Psoas muscle (tissue), 8 donors: ENCODE data around the gene CD27. TPM values are rescaled to one million over a fixed set of nuclear protein-coding genes. Genes with fewer than 3 reads are reported as not detected.

Experiments
- ATAC-seq, 4 donors: fragments of 200-7000 bp; cut with Tn5 transposase; one replicate each; pipeline ENCODE4 v1.9.1; 2020; ENCODE audit warnings: moderate library complexity in 3 of 4, mild to moderate bottlenecking in 2 of 4
- DNase-seq, 2 donors: peaks; one replicate each; pipeline ENCODE4 v3.0.0-alpha.2; 2020
- H3K27ac ChIP-seq: fragments of 200-600 bp; one replicate; pipeline ENCODE4 v1.8.0; 2022
- H3K27me3 ChIP-seq, 3 donors: fragments of 200-600 bp in 1 of 3; one replicate each; pipeline versions ENCODE4 v1.6.1 to v1.8.0; 2013 to 2022; ENCODE audit warnings: low read length in 2 of 3, mild to moderate bottlenecking in 2 of 3, moderate library complexity in 1 of 3; ENCODE audit not compliant: insufficient read depth in 3 of 3
- H3K36me3 ChIP-seq, 2 donors: fragments of 200-600 bp in 1 of 2; one replicate each; pipeline versions ENCODE4 v1.6.1 to v1.8.0; 2013 to 2022; ENCODE audit warnings: low read depth in 1 of 2, mild to moderate bottlenecking in 1 of 2, moderate library complexity in 1 of 2; ENCODE audit not compliant: insufficient read depth in 1 of 2
- H3K4me1 ChIP-seq: fragments of 200-600 bp; one replicate; pipeline ENCODE4 v1.8.0; 2022
- H3K4me3 ChIP-seq: fragments of 200-600 bp; one replicate; pipeline ENCODE4 v1.8.0; 2022; ENCODE audit warnings: mild to moderate bottlenecking
- H3K9me3 ChIP-seq: fragments of 200-600 bp; one replicate; pipeline ENCODE4 v1.8.0; 2022
- WGBS, 3 donors: extraction: QIAGEN DNeasy Blood & Tissue Kit; methylation state at CpG; one replicate each; pipeline versions ENCODE4 v1.1.6 to v1.1.7; 2013; 5-methylcytosine and 5-hydroxymethylcytosine counted together
- intact Hi-C, 2 donors: fragments of 100-400 bp; cut with DNase I; formaldehyde crosslinking; loops; one replicate each; pipeline versions ENCODE4 v1.11.0 to v1.14.2; 2022
- polyA plus RNA-seq, 3 donors: library from polyadenylated mRNA; stranded (reverse); fragments of 200-250 nt; gene quantifications; one replicate each; pipeline ENCODE4 v1.2.3, GENCODE V29; 2013
- total RNA-seq, 4 donors: library from RNA; stranded (reverse); fragmentation: NEBNext Ultra II Directional in 2 of 4; extraction: Animal tissue kit (Norgen Biotek cat#: 25700) in 2 of 4; gene quantifications; one replicate each; pipeline versions ENCODE4 v1.2.1 to v1.2.4, GENCODE V29; 2021 to 2023
- TF ChIP-seq, protein P1 (sequence below): fragments of 200-600 bp; IDR thresholded peaks from one replicate; pipeline ENCODE4 v1.8.0; 2022; ENCODE audit warnings: antibody characterized with exemption
- donor health status: healthy with polysubstance abuse.
- donor health status: DM: no; HTN: no; CAD: no; lungs with moderate emphysema.
- donor health status: Bipolar disorder and iron deficiency.
- donor health status: healthy.
- donor health status: DM: yes; HTN: yes; CAD: no.
- donor health status: DM: no; HTN: no; CAD: no.
- donor health status: DM: no; HTN: no; CAD: no.
- donor health status: DM: yes; HTN: yes; CAD: no.

The CD27 gene
- total and polyA plus RNA-seq, 7 donors = 0.10 to 0.29 (median 0.28) TPM; not detected in 4

DNA sequence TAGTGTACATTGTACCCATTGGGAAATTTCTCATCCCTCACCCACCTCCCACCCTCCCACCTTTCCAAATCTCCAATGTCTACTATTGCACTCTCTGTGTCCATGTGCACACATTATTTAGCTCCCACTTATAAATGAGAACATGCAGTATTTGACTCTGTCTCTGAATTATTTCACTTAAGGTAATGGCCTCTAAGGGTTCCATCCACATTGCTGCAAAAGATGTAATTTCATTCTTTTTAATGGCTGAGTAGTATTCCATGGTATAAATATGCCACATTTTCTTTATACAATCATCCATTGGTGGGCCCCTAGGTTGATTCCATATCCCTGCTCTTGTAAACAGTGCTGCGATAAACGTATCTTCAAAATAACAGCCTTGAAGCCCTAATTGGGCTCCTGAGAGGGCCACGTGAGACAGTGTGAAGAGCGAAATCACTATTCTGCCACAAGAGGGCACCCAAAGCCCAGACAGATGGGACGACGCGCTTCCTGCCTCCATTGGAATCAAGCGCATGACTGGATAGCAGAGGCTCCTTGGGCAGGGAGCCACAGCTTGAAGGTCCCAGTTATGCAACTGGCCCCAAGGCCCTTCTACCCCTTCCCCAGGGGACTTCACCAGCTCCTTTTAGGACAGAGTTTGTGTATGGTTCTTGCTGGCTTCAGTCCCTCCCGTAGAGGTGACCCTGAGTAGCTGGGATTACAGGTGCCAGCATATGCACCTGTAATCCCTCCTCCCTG lies 21.3 kb upstream of the CD27 start:
- peak overlapping the region; percentile 54 for H3K27ac ChIP-seq
- peak; percentile 98 to 99 (median 98) for ATAC-seq
- WGBS, 3 donors = 3 to 5% (median 3%) methylated on average over 9 of the region's 9 CpGs

DNA sequence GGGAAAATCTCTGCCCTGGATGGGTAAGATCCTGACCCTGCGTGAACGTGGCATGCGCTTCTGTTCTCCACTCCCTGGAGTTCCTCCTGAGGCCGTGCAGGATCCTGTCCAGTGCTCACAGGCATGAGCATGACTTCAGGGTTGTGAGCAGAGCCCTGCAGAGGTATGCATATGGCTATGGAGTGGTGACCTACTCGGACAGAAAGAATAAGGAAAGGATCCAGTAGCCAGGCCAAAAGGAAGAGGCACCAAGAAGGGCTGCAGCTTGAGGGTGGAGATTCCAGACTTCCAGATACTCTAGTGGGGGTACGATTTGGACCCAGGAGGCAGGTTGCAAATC lies 20.8 kb upstream of the CD27 start:
- ATAC-seq = peak in 2 of 4 donors; percentile 28 to 35
- intact Hi-C loops = loop anchor here (1.0 to 5.0 kb wide), 2 partner anchors 41 to 113 kb away; no protein-coding TSS in a partner anchor
- peak overlapping the region; percentile 54 for H3K27ac ChIP-seq

More for the DNA sequence above, 21.3 kb upstream of the CD27 start:
- Histone ChIP-seq H3K4me3 (no peak overlapping the region), H3K27me3 (no peaks in the 10 kb centered on the region), H3K4me1 (peaks cover 8% of the 10 kb centered on the region), H3K9me3 (no peaks in the 10 kb centered on the region), H3K36me3 (no peaks in the 10 kb centered on the region)
- intact Hi-C loops = loop anchor here (1.0 to 5.0 kb wide), 4 partner anchors 41 to 114 kb away; no protein-coding TSS in a partner anchor
- TF ChIP-seq, protein P1, sequence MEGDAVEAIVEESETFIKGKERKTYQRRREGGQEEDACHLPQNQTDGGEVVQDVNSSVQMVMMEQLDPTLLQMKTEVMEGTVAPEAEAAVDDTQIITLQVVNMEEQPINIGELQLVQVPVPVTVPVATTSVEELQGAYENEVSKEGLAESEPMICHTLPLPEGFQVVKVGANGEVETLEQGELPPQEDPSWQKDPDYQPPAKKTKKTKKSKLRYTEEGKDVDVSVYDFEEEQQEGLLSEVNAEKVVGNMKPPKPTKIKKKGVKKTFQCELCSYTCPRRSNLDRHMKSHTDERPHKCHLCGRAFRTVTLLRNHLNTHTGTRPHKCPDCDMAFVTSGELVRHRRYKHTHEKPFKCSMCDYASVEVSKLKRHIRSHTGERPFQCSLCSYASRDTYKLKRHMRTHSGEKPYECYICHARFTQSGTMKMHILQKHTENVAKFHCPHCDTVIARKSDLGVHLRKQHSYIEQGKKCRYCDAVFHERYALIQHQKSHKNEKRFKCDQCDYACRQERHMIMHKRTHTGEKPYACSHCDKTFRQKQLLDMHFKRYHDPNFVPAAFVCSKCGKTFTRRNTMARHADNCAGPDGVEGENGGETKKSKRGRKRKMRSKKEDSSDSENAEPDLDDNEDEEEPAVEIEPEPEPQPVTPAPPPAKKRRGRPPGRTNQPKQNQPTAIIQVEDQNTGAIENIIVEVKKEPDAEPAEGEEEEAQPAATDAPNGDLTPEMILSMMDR = peak; percentile 87
- peak; percentile 86 to 91 for DNase-seq

DNA sequence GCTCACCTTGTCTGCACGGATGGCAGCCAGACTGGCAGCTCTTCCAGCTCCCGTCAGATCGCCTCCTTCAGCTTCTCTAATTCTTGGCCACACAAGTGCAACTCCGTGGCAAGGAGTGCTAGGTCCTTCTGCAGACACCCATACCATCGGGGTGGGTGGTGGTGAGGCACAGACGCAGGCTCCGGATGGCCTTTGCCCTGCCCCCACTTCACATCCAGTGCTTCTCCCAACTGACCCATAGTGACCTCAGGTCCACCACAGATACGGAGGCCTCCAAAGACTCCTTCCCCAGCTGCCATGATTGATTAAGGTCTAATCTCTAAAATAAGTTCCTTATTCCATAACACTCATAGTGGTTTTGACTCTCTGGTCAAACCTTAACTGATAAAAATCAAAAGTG lies 19.9 kb upstream of the CD27 start:
- H3K27ac ChIP-seq = no peak overlapping the region
- intact Hi-C loops = loop anchor here (1.0 to 5.0 kb wide), 2 partner anchors 40 to 112 kb away; no protein-coding TSS in a partner anchor
- DNase-seq (no peak), ATAC-seq (no peak)
- no peaks in the 10 kb centered on the region for H3K9me3 ChIP-seq
- H3K36me3 ChIP-seq = no peaks in the 10 kb centered on the region
- H3K4me1 ChIP-seq = peaks cover 11% of the 10 kb centered on the region
- 54 to 81% (median 72%) methylated on average over 8 of the region's 8 CpGs for WGBS, 3 donors
- H3K27me3 ChIP-seq = no peaks in the 10 kb centered on the region
- TF ChIP-seq, protein P1 = no peak
- H3K4me3 ChIP-seq = no peak overlapping the region

More for the DNA sequence above, 20.8 kb upstream of the CD27 start:
- Histone ChIP-seq H3K4me3 (no peak overlapping the region), H3K9me3 (no peaks in the 10 kb centered on the region), H3K36me3 (no peaks in the 10 kb centered on the region), H3K27me3 (no peaks in the 10 kb centered on the region), H3K4me1 (peaks cover 8% of the 10 kb centered on the region)
- no peak for DNase-seq
- TF ChIP-seq, protein P1 = no peak
- WGBS, 3 donors = 35 to 61% (median 36%) methylated on average over 6 of the region's 6 CpGs

DNA sequence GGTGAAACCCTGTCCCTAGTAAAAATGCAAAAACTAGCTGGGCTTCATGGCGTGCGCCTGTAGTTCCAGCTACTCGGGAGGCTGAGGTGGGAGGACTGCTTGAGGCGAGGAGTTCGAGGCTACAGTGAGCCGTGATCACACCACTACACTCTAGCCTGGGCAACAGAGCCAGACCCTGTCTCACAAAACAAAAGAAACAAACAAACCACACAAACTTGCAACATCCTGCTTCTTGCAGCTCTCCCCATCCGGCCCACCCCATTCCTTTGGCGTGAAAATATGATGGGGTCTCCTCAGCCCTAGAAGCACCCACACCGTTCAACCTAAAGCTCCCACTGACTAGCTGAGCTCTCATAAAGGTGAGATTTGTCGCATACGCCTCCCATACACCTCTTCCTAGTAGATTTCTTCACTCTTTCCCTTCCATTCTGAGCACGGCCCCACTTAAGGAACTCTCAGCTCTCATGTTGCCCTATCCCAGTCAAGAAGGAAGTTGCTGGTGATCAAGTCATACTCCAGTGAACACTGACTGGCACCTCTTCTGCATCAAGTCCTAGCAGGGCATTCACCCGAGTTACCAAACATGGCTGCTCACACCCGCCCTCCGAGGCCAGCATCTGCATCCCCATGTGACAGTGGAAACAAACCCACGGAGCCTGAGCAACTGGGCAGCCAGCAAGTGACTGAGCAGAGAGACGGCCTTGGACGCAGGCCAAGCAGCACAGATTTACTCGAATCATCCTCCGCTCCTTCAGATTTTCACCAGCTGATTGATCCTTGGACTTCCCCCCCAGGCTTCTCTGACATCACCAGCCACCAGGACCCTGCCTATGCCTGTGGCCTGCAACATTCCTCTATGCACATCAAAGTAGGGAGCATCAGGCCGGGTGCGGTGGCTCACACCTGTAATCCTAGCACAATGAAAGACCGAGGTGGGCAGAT lies 18.9 kb upstream of the CD27 start:
- WGBS, 3 donors = 80 to 82% (median 81%) methylated on average over 23 of the region's 23 CpGs
- H3K27ac ChIP-seq = no peak overlapping the region
- H3K36me3 ChIP-seq = no peaks in the 10 kb centered on the region
- DNase-seq = peak in 1 of 2 donors; percentile 28
- no peaks in the 10 kb centered on the region for H3K9me3 ChIP-seq
- no peak overlapping the region for H3K4me3 ChIP-seq
- H3K27me3 ChIP-seq = no peaks in the 10 kb centered on the region
- TF ChIP-seq, protein P1 = no peak
- ATAC-seq = no peak
- H3K4me1 ChIP-seq = peaks cover 21% of the 10 kb centered on the region
- intact Hi-C loops = no loop called here
